ENCODE results near the gene GATM. TPM values are rescaled to one million over a fixed set of nuclear protein-coding genes. Genes with fewer than 3 reads are reported as not detected.
A peak's percentile ranks its signal among the peaks of the same experiment; 100 is the strongest.

The GATM gene
- total and polyA plus RNA-seq, 2 experiments from 2014 or later, result 39.7 to 50.0 TPM

GRCh38 chr15:45341790-45342189 is 36.6 kb downstream of the GATM start:
- H3K36me3 ChIP-seq, result no peaks in the 10 kb centered on the region

DNA sequence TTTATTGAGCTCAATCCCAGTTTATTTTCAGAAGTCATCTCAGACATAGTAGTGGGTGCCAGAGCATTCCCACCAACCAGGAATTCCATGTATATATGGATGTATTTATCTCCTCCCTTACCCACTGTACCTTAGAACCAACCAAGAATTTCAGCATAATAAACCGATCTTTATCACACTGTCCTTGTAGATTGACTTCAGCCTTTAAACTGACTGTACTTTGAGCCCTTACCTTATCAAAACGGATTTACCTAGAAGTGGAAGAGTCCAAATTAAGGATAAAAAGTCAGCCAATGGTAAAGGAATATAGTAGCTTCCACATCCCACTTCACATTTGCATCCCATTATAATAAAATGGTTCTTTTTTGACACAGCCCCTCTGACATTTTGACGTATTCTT is 37.9 kb downstream of the GATM start:
- no peak overlapping the region for H3K4me3 ChIP-seq
- no peak for TF ChIP-seq CTCF (IDR thresholded peaks at IDR 0.05; ENCODE audit: low read depth, low read length)
- DNase-seq (ENCODE audit: low read depth in 1 of 2, low spot score in 1 of 2), result no peak
- no peak overlapping the region for H3K27ac ChIP-seq
- no peaks in the 10 kb centered on the region for H3K27me3 ChIP-seq
- no peaks in the 10 kb centered on the region for H3K4me1 ChIP-seq (ENCODE audit: low read depth)
- no peaks in the 10 kb centered on the region for H3K36me3 ChIP-seq
- H3K9me3 ChIP-seq (ENCODE audit: low read depth), result no peaks in the 10 kb centered on the region

More at GRCh38 chr15:45341790-45342189, 36.6 kb downstream of the GATM start:
- no peaks in the 10 kb centered on the region for H3K27me3 ChIP-seq
- no peaks in the 10 kb centered on the region for H3K9me3 ChIP-seq (ENCODE audit: low read depth)
- H3K4me1 ChIP-seq (ENCODE audit: low read depth), result no peaks in the 10 kb centered on the region
- TF ChIP-seq CTCF (IDR thresholded peaks at IDR 0.05; ENCODE audit: low read depth, low read length), result no peak
- no peak for DNase-seq (ENCODE audit: low read depth in 1 of 2, low spot score in 1 of 2)
- H3K4me3 ChIP-seq, result no peak overlapping the region
- H3K27ac ChIP-seq, result no peak overlapping the region

- Histone ChIP-seq H3K36me3 (no peaks in the 10 kb centered on the region), H3K9me3 (ENCODE audit: low read depth) (no peaks in the 10 kb centered on the region), H3K27ac (no peak overlapping the region), H3K4me3 (no peak overlapping the region), H3K27me3 (no peaks in the 10 kb centered on the region), H3K4me1 (ENCODE audit: low read depth) (no peaks in the 10 kb centered on the region)
- DNase-seq (ENCODE audit: low read depth in 1 of 2, low spot score in 1 of 2), result no peak
- TF ChIP-seq CTCF (IDR thresholded peaks at IDR 0.05; ENCODE audit: low read depth, low read length), result no peak
Observed at GRCh38 chr15:45338417-45338816, 39.9 kb downstream of the GATM start.

DNA sequence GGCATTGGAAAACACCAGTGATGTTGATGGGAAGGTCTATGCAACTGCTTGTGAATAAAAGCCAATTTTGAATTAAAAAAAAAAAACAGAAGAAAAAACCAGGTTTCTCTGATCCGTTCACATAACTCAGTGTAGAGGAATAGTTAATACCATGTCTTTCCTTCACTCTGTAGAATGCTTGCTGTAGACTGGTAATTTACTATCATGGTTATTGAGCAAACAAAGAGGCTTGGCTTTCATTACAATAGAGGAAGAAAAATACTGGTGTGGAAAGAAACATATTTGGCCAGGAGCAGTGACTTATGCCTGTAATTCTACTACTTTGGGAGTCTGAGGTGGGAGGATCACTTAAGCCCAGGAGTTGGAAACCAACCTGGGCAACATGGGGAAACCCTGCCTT is 41.1 kb downstream of the GATM start:
- H3K4me3 ChIP-seq, result no peak overlapping the region
- H3K27ac ChIP-seq, result no peak overlapping the region
- H3K27me3 ChIP-seq, result no peaks in the 10 kb centered on the region
- no peak for DNase-seq (ENCODE audit: low read depth in 1 of 2, low spot score in 1 of 2)
- no peak for TF ChIP-seq CTCF (IDR thresholded peaks at IDR 0.05; ENCODE audit: low read depth, low read length)
- no peaks in the 10 kb centered on the region for H3K36me3 ChIP-seq
- H3K9me3 ChIP-seq (ENCODE audit: low read depth), result no peaks in the 10 kb centered on the region
- H3K4me1 ChIP-seq (ENCODE audit: low read depth), result no peaks in the 10 kb centered on the region

DNA sequence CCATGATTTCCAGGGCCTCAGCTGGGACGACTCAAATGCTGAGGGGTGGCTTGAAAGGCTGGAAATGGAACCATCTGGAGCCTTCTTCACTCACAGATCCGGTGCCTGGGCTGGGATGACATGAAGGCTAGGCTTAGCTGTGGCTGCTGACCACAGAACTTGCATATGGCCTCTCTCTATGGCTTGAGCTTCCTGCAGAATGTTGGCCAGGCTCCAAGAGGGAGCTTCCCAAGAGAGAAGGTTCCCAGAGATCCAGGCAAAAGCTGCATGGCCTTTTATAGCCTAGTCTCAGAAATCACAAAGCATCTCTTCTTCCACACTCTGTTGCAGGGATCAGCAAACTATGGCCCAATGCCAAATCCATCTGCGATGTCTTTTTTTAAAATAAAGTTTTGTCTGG is 44.8 kb downstream of the GATM start:
- Histone ChIP-seq H3K36me3 (no peaks in the 10 kb centered on the region), H3K27ac (no peak overlapping the region), H3K4me3 (no peak overlapping the region), H3K27me3 (no peaks in the 10 kb centered on the region), H3K4me1 (ENCODE audit: low read depth) (no peaks in the 10 kb centered on the region), H3K9me3 (ENCODE audit: low read depth) (no peaks in the 10 kb centered on the region)
- no peak for TF ChIP-seq CTCF (IDR thresholded peaks at IDR 0.05; ENCODE audit: low read depth, low read length)
- peak; percentile 21 to 77 for DNase-seq (ENCODE audit: low read depth in 1 of 2, low spot score in 1 of 2)

GRCh38 chr15:45332694-45333093 is 45.6 kb downstream of the GATM start:
- DNase-seq (ENCODE audit: low read depth in 1 of 2, low spot score in 1 of 2), result no peak
- H3K9me3 ChIP-seq (ENCODE audit: low read depth), result no peaks in the 10 kb centered on the region
- no peak overlapping the region for H3K4me3 ChIP-seq
- H3K36me3 ChIP-seq, result no peaks in the 10 kb centered on the region
- H3K27me3 ChIP-seq, result no peaks in the 10 kb centered on the region
- no peaks in the 10 kb centered on the region for H3K4me1 ChIP-seq (ENCODE audit: low read depth)
- no peak for TF ChIP-seq CTCF (IDR thresholded peaks at IDR 0.05; ENCODE audit: low read depth, low read length)
- H3K27ac ChIP-seq, result no peak overlapping the region
